C4-2B (cell line): Measurements from ENCODE around the gene STX1A.

Experiments
- H3K27ac ChIP-seq: fragments of 450-650 bp; 2 replicates; pipeline ENCODE4 v1.5.1; 2017
- ZFX ChIP-seq: fragments of 450-650 bp; IDR thresholded peaks from 2 replicates; pipeline ENCODE4 v1.6.1; 2017
- TF ChIP-seq, protein P1 (sequence below): fragments of 450-650 bp; conservative IDR thresholded peaks from 2 replicates; pipeline ENCODE4 v1.5.1; 2017; ENCODE audit warnings: mild to moderate bottlenecking

The STX1A gene

DNA sequence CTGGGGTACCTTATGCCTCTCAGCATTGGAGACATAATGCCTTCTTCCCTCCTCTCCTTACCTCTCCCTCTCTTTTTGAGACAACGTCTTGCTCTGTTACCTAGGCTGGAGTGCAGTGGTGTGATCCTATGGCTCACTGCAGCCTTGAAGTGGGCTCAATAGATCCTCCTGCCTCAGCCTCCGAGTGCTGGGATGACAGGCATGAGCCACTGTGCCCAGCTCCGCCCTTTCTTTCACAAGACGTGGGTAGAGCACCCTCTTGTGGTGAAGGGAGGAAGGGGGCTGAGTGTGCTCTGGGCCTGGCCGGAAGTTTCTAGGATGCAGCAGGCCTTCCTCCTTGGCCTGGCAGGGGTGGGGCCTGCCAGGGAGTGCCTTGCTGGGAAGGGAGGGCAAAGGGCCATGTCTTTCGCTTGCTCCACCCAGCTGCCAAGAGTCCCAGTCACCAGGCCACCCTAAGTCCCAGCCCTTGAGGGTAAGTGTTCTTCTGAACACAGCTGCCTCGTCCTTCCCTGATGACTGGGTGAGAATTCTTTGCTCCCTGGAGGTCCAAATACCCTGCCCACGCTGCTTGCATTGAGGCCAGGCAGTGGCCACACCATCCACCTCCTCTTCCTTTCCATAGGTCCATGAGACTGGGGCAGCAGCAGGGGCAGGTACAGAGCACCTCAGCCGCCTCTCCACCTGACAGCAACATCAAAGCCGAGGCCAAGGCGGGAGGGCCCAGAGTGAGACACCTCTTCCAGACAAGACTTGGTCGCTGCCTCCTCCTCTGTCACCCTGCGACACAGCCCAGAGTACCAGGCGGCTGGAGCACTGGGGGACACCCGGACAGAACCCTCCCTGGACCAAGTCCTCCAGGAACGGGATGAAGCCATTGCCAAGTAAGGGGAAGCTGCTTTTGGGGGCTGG is 15.4 kb upstream of the STX1A start:
- TF ChIP-seq ZFX, result no peak
- TF ChIP-seq, protein P1, sequence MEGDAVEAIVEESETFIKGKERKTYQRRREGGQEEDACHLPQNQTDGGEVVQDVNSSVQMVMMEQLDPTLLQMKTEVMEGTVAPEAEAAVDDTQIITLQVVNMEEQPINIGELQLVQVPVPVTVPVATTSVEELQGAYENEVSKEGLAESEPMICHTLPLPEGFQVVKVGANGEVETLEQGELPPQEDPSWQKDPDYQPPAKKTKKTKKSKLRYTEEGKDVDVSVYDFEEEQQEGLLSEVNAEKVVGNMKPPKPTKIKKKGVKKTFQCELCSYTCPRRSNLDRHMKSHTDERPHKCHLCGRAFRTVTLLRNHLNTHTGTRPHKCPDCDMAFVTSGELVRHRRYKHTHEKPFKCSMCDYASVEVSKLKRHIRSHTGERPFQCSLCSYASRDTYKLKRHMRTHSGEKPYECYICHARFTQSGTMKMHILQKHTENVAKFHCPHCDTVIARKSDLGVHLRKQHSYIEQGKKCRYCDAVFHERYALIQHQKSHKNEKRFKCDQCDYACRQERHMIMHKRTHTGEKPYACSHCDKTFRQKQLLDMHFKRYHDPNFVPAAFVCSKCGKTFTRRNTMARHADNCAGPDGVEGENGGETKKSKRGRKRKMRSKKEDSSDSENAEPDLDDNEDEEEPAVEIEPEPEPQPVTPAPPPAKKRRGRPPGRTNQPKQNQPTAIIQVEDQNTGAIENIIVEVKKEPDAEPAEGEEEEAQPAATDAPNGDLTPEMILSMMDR, result peak; percentile 97
- H3K27ac ChIP-seq, result peak overlapping the region; percentile 29

DNA sequence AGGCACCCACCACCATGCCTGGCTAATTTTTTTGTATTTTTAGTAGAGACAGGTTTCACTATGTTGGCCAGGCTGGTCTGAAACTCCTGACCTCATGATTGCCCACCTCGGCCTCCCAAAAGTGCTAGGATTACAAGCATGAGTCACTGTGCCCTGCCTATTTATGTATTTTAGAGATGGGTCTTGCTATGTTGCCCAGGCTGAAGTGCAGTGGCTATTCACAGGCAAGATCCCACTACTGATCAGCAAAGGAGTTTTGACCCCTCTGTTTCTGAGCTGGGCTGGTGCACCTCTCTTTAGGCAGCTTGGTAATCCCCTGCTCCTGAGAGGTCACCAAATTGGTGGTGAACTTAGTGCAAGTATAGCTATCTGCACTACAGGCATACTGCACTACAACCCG is 12.9 kb upstream of the STX1A start:
- TF ChIP-seq, protein P1, result no peak
- no peak for TF ChIP-seq ZFX
- H3K27ac ChIP-seq, result no peak overlapping the region

DNA sequence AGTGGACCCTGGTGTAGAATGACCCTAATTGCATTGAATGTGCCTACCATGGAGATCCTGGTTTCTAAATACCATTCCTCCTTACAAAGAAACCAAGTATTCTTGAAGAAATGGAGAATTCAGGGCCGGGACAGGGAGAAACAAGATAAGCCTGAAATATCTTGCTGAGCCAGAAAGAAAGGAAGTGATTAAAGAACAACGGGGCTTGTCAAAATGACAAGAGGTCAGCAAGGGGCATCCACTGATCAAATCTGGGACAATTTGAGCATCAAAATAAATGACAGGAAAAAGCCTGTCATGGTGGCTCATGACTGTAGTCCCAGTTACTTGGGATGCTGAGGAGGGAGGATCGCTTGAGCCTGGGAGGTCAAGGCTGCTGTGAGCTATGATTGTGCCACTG is 11.0 kb upstream of the STX1A start:
- H3K27ac ChIP-seq, result no peak overlapping the region
- TF ChIP-seq ZFX, result no peak
- TF ChIP-seq, protein P1, result no peak

DNA sequence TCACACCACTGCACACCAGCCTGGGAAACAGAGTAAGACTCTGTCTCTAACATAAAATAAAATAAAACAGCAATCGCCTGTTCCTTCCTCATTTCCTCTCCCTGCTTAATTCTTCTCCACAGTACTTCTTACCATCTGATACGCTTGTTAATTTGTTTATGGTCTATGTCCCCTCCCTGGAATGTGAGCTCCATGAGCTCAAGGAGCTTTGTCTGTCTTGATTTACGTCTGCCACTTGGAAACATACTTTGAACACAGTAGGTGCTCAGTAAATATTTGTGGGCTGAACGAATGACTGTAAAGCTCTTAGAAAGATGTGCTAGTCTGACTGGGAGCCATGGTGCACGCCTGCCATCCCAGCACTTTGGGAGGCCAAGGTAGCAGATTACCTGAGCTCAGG is 9.1 kb upstream of the STX1A start:
- H3K27ac ChIP-seq, result no peak overlapping the region
- no peak for TF ChIP-seq ZFX
- TF ChIP-seq, protein P1, result no peak

DNA sequence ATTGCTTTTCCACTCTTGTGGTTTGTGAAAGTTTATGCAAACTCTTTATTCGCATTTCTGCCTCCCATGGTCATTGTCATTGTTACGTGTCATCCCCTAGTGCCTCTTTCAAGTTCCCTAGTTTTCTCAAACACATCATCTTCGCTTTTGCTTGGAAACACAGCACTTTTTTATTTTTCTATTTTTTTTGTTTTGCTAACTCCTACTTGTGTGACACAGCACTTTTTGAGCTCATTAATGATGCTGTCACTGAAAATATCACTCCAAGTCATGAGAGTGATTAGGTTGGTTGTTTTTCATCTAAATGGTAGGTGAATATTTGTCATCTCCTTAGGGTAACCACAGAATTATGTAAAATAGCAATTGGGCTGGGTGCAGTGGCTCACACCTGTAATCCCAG is 8.5 kb upstream of the STX1A start:
- no peak overlapping the region for H3K27ac ChIP-seq
- no peak for TF ChIP-seq ZFX
- TF ChIP-seq, protein P1, result no peak

DNA sequence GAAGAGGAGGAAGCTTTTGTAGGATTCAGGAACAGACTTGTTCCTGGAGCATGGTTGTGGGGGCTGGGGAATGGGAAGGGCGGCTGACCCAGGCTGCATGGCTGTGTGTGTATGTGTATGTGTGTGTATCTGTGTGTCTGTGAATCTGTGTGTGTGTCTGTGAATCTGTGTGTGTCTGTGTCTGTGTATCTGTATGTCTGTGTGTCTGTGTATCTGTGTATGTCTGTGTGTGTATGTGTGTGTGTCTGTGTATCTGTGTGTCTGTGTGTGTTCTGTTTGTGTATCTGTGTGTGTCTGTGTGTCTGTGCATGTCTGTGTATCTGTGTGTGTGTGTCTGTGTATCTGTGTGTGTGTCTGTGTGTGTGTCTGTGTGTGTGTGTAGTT is 6.6 kb upstream of the STX1A start:
- TF ChIP-seq, protein P1, result peak; percentile 78
- TF ChIP-seq ZFX, result no peak
- H3K27ac ChIP-seq, result no peak overlapping the region

DNA sequence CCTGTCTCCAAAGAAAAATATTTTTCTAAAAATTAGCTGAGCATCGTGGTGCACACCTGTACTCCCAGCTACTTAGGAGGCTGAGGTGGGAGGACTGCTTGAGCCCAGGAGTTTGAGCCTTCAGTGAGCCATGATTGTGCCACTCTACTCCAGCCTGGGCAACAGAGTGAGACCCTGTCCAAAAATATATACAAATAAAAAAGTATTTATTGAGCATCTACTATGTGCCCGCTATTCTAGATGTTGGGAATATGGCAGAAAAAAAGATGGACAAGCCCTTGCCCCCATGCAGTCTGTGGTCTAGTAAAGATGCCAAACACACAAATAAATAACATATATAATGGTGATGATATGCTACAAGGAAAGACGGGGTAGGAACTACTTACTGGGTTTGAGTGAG is 4.3 kb upstream of the STX1A start:
- no peak for TF ChIP-seq ZFX
- TF ChIP-seq, protein P1, result no peak
- no peak overlapping the region for H3K27ac ChIP-seq
